Gastroesophageal sphincter (tissue), 4 donors: Measurements from ENCODE around the gene TREM2. TPM values are rescaled to one million over a fixed set of nuclear protein-coding genes. Genes with fewer than 3 reads are reported as not detected.

Source experiments
- ATAC-seq: fragments of 150-250 bp; one replicate; pipeline ENCODE4 v1.9.1; 2016; ENCODE audit warnings: mild to moderate bottlenecking, moderate library complexity
- H3K27ac ChIP-seq, 4 donors: fragments of 200-600 bp; sonication (generic) in 3 of 4; 1 replicate in 3 of 4; 2 replicates in 1 of 4; pipeline ENCODE4 v1.5.1; 2016 to 2019
- H3K27me3 ChIP-seq: fragments of 200-600 bp; sonication (generic); one replicate; pipeline ENCODE4 v1.5.1; 2019
- H3K36me3 ChIP-seq, 2 donors: fragments of 200-600 bp; sonication (generic); one replicate each; pipeline ENCODE4 v1.5.1; 2019; ENCODE audit warnings: control low read depth in 1 of 2
- H3K4me1 ChIP-seq, 3 donors: fragments of 200-600 bp; sonication (generic); 1 replicate in 2 of 3; 2 replicates in 1 of 3; pipeline ENCODE4 v1.5.1; 2016 to 2019; ENCODE audit warnings: control low read depth in 2 of 3
- H3K4me3 ChIP-seq, 2 donors: fragments of 200-600 bp; sonication (generic); one replicate each; pipeline ENCODE4 v1.5.1; 2019; ENCODE audit warnings: mild to moderate bottlenecking in 1 of 2, moderate library complexity in 1 of 2
- H3K9me3 ChIP-seq, 3 donors: fragments of 200-600 bp; sonication (generic); one replicate each; pipeline ENCODE4 v1.5.1; 2017 to 2019; ENCODE audit warnings: control low read depth in 2 of 3
- CTCF ChIP-seq, 4 experiments: fragments of 200-600 bp in 2 of 4; fragments of 450-650 bp in 2 of 4; sonication (generic) in 1 of 4; IDR thresholded peaks; one replicate each; pipeline ENCODE4 v1.5.1; 2017 to 2019; ENCODE audit warnings: antibody characterized with exemption in 4 of 4, mild to moderate bottlenecking in 2 of 4, moderate library complexity in 2 of 4
- EP300 ChIP-seq: sonication (generic); formaldehyde crosslinking; IDR thresholded peaks from one replicate; pipeline ENCODE4 v1.6.1; 2017; ENCODE audit warnings: antibody characterized with exemption, mild to moderate bottlenecking
- POLR2A ChIP-seq, 2 donors: fragments of 450-650 bp; IDR thresholded peaks; one replicate each; pipeline ENCODE4 v1.6.1; 2017; ENCODE audit warnings: antibody characterized with exemption in 2 of 2, mild to moderate bottlenecking in 2 of 2, moderate library complexity in 1 of 2
- POLR2AphosphoS5 ChIP-seq: sonication (generic); formaldehyde crosslinking; IDR thresholded peaks from one replicate; pipeline ENCODE4 v1.6.1; 2017; ENCODE audit warnings: antibody characterized with exemption
- WGBS, 2 donors: methylation state at CpG; one replicate each; pipeline ENCODE4 v1.1.5; 2018; ENCODE audit warnings: low coverage in 1 of 2; 5-methylcytosine and 5-hydroxymethylcytosine counted together
- total RNA-seq, 4 donors: library from RNA; depleted of rRNA; stranded (reverse); fragments of >200 nt; gene quantifications; one replicate each; pipeline ENCODE4 v1.1.0, GENCODE V29; 2016

The TREM2 gene
- total RNA-seq, result 1 to 10 TPM in 1 of 4 donors, under 1 TPM in 2, not detected in 1; 0.42 to 1.7 (median 0.54) TPM

DNA sequence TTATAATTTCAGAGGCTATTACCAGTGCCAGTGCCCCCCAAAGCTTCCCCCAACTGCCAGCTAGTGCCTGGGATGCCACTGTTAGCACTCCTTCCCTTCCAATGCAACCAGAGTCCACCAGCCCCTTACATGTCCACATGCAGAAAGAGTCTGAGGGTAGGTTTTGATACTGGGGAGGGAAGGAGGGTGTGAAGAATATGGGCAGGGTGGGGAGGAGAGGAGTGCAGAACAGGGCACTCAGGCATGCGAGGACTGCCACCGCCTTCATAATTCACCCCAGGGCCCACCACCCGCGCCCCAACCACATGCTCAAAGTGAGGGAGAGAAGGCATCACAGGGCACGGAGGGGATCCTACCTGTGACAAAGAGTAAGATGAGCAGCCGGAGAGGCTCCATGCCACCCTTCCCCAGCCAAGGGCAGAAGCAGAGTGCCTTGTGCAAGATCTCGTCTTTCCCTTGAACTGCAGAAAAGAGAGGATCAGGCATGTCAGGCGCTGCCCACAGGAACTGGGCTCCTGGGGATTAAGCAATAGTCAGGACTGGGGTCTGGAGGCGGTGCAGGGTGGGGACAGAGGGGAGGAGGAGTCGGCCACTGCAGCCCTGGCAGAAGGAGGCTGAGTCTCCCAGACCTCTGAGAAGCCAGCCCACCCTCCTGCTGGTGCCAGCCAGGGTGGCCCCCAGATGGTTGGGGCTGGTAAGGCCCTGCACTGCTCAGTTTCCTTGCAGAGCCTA, at the start of gene TREM2:
TREM2 (minus strand) TSS at position 430 of the 732 bp plus-strand sequence; CDS start at position 396, 34 bp downstream.
- H3K9me3 ChIP-seq, result no peaks in the 10 kb centered on the region
- 89 to 92% methylated on average over 2 to 3 of the region's 10 CpGs for whole genome bisulfite sequencing, 2 donors
- TF ChIP-seq CTCF (IDR thresholded peaks at IDR 0.05), result no peak
- no peak for TF ChIP-seq EP300
- TF ChIP-seq POLR2AphosphoS5, result no peak
- no peak for TF ChIP-seq POLR2A (IDR thresholded peaks at IDR 0.05)
- H3K27ac ChIP-seq, result no peak within 1 kb of the TSS
- H3K4me1 ChIP-seq, result no peaks in the 10 kb centered on the region
- H3K27me3 ChIP-seq, result peaks cover 42% of the 10 kb centered on the region
- H3K36me3 ChIP-seq, result no peaks in the 10 kb centered on the region
- ATAC-seq, result peak; percentile 45
- H3K4me3 ChIP-seq, result no peak within 1 kb of the TSS

DNA sequence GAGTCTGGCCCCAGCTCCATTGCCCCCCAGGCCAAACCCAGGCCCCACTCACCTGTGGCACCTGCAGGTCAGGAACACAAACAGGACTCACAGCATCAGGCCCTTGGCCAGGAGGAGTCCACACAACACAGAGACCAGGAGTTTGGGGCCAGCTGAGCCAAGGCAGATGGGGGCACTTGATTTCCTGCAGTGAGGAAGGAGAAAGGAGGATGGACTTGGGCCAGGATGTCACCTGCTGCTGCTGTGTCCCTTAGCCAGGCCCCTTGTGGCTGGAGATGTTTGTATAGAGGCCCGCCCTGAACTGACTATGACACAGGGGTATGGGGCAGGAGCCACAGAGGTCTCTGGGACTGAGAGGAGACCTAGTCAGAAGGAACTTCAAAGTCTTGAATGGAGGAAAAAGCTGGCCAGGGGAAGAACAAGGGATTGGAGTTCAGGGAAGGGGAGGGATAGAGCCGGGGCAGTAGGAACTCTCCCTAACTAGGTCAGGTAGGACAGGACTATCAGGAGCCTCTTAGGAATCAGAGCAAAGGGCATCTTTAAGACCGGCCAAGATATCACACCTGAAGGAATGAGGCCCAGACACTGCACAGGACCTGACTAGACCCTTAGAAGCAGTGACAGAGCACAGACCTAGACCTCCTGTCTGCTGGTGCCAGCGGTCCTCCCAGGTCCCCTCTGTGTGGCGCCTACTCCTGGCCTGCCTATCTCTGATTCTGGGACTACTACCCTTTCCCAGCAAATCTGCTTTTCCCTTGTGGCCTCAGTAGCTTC, 46.8 kb upstream of the TREM2 start:
- Histone ChIP-seq H3K36me3 (no peaks in the 10 kb centered on the region), H3K4me1 (no peaks in the 10 kb centered on the region), H3K4me3 (no peak overlapping the region), H3K9me3 (peaks cover 0 to 13% (median 0%) of the 10 kb centered on the region in 3 donors), H3K27me3 (peaks cover 6% of the 10 kb centered on the region), H3K27ac (no peak overlapping the region)
- ATAC-seq, result no peak
- 86 to 94% methylated on average over 2 to 5 of the region's 5 CpGs for WGBS, 2 donors
- TF ChIP-seq POLR2A (IDR thresholded peaks at IDR 0.05), result no peak

DNA sequence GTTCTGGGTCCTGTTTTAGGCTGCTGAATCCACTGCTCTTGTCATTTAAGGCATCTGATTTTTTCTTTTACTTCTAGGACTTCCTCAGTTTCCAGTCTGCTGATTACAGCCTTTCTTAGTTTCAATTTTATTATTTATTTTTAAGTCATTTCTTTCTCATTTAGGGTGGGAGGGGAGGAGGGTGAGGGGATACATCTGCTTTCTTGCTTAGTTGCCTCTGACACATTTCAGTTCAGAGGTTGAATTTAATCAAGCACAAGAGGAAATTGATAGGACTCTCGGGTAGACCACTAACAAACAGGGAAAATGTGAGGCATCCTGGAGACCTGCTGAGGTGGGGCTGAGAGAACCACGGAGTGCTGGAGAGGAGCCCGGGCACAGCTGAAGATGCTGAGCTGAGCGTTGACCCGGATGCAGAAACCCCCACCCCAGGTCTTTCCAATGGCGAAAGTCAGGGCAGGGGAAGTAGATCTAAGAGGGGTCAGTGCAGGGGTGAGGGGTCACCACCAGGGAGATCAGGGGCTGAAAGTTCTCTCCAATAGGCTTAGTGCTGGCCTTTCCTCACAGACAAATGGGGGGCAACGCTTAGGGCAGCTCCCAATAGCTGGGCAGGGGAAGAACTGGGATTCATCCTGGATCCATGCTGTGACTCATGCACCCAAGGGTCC, 45.7 kb upstream of the TREM2 start:
- no peaks in the 10 kb centered on the region for H3K4me1 ChIP-seq
- H3K4me3 ChIP-seq, result no peak overlapping the region
- no peak for ATAC-seq
- no peaks in the 10 kb centered on the region for H3K36me3 ChIP-seq
- H3K27me3 ChIP-seq, result peaks cover 6% of the 10 kb centered on the region
- no peak overlapping the region for H3K27ac ChIP-seq
- peaks cover 0 to 7% (median 0%) of the 10 kb centered on the region in 3 donors for H3K9me3 ChIP-seq
- TF ChIP-seq EP300 (no peak), POLR2A (IDR thresholded peaks at IDR 0.05) (no peak)
- WGBS, 2 donors, result 45 to 56% methylated on average over 4 of the region's 7 CpGs

DNA sequence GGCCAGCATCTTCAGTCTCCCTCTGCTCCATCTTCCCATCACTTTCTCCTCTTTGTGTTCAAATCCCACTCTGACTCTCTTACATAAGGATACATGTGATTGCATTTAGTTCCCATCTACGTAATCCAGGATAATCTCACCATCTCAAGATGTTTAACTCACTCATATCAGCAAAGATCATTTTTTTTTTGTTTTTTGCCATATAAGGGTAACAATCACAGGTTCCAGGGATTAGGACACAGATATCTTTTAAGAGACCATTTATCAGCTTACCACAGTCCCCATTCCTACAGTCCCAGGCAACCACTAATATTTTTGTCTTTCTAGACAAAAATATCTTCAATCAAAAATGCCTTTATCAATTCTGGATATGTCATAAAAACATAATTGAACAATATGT, 41.2 kb upstream of the TREM2 start:
- H3K27ac ChIP-seq, result no peak overlapping the region
- H3K4me1 ChIP-seq, result no peaks in the 10 kb centered on the region
- H3K9me3 ChIP-seq, result peaks cover 0 to 6% (median 0%) of the 10 kb centered on the region in 3 donors
- H3K27me3 ChIP-seq, result no peaks in the 10 kb centered on the region
- no peak for TF ChIP-seq CTCF (IDR thresholded peaks at IDR 0.05)
- TF ChIP-seq POLR2AphosphoS5, result no peak
- TF ChIP-seq EP300, result no peak
- no peak for TF ChIP-seq POLR2A (IDR thresholded peaks at IDR 0.05)
- no peak overlapping the region for H3K4me3 ChIP-seq
- no peak for ATAC-seq
- WGBS, 2 donors, result 62% methylated on average over 1 of the region's 1 CpG; no CpG with 5 or more reads in 1 of the 2 donors
- H3K36me3 ChIP-seq, result no peaks in the 10 kb centered on the region

GRCh38 chr6:41201764-41202173, 38.9 kb upstream of the TREM2 start:
- no peak overlapping the region for H3K27ac ChIP-seq
- no peak for TF ChIP-seq CTCF (IDR thresholded peaks at IDR 0.05)
- no peak for TF ChIP-seq EP300
- TF ChIP-seq POLR2AphosphoS5, result no peak
- TF ChIP-seq POLR2A (IDR thresholded peaks at IDR 0.05), result no peak
- no peaks in the 10 kb centered on the region for H3K9me3 ChIP-seq
- no peak for ATAC-seq
- no peaks in the 10 kb centered on the region for H3K4me1 ChIP-seq
- peaks cover 14% of the 10 kb centered on the region for H3K27me3 ChIP-seq
- no peak overlapping the region for H3K4me3 ChIP-seq
- 49 to 64% methylated on average over 5 to 8 of the region's 8 CpGs for WGBS, 2 donors
- no peaks in the 10 kb centered on the region for H3K36me3 ChIP-seq
